HG03521 (cell line): ENCODE results near the gene CATSPER1.
"Not testable (repeated sequence)": the region's sequence is repeated elsewhere in the genome, so short reads cannot be mapped to it uniquely, and the experiment has no call there.

Source experiments
- ATAC-seq: cut with Tn5 transposase; IDR thresholded peaks from one replicate; pipeline ENCODE4 v1.9.1; 2021; ENCODE audit warnings: mild to moderate bottlenecking, moderate library complexity; ENCODE audit not compliant: unreplicated experiment

The CATSPER1 gene

DNA sequence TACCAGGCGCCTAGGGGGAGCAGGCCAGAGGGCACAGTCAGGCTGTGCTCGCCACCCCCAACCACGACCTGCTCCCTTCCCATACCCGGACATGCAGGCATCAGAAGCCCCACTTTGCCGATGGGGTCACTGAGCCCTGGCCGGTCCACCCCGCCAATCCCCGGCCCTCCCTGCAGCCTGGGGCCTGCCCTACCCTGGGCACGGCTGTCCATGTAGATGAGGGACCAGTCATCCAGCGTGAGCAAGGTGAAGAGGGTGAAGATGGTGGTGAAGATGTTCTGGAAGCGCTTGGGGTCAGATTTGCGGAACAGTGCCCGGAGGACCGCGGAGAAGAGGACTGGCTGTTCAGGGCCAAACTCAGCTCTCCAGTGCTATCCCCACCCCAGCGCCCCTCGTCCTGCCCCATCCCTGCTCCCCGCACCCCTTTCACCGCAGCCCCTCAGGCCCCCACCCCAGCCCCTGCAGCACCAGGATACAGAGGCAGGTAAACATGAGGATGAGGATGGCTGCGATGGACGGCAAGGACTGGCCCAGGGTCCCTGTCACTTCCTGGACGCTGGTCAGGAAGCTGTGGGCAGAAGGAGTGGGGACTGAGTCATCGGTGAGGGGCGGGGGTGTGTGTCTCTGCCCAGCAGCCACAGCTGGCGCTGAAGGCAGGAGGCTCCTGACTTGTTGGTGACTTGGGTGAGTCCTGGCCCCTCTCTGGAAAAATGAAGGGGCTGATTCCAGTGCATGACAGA lies 5.5 kb downstream of the CATSPER1 start:
- ATAC-seq = no peak

DNA sequence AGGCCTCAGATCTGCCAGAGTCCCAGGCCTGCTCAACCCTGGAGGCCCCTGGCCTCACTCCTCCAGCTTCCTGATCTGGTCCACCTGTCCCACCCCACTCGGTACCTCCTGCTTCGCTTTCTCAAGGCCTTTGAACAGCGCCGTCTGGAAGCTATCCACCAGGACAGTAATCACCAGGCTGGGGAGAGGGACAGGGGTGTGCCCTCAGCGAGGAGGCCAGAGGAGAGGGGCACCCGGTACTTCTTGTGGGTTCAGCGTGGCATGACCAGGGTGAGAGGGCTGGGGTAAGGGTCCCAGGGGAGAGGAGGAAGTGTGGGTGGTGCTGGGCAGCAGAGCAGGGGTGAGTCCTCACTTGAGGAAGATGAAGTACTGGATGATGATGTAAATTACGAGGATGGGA lies 6.1 kb downstream of the CATSPER1 start:
- ATAC-seq = no peak

DNA sequence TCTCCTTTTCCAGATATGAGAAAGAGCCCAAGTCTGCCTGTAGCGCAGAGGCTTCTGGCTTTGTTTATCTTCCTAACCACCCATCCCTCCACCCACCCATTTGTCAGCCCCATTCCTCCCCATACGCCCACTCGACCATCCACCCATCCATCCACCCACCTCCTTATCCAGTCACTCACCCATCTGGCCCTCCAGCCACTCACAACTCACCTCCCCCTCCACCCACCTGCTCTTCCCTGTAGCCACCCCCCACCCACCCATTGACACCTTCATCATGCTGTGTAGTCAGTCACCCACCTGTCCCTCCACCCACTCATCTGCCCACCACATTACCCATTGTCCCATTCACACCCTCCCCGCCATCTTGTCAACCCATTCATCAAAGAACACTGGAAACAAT lies 9.0 kb downstream of the CATSPER1 start:
- no peak for ATAC-seq

DNA sequence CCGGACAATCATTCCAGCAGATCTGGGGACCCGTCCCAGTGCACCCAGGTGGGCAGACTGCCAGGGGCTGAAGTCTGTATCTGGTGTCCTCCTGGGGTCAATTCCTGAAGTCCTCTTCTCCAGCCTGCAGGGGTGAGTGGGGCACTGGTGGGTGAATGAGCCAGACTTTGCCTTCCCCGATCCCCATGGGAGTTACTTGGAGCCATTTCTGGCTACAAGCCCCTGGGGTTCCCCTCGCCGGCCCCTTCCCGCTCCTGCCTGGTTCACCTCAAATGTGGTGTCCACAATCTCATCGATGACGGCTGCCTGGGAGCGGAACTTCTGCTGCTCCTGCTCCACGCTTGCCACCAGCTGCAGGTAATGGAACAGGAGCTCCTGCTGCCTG lies 9.5 kb downstream of the CATSPER1 start:
- ATAC-seq = no peak

DNA sequence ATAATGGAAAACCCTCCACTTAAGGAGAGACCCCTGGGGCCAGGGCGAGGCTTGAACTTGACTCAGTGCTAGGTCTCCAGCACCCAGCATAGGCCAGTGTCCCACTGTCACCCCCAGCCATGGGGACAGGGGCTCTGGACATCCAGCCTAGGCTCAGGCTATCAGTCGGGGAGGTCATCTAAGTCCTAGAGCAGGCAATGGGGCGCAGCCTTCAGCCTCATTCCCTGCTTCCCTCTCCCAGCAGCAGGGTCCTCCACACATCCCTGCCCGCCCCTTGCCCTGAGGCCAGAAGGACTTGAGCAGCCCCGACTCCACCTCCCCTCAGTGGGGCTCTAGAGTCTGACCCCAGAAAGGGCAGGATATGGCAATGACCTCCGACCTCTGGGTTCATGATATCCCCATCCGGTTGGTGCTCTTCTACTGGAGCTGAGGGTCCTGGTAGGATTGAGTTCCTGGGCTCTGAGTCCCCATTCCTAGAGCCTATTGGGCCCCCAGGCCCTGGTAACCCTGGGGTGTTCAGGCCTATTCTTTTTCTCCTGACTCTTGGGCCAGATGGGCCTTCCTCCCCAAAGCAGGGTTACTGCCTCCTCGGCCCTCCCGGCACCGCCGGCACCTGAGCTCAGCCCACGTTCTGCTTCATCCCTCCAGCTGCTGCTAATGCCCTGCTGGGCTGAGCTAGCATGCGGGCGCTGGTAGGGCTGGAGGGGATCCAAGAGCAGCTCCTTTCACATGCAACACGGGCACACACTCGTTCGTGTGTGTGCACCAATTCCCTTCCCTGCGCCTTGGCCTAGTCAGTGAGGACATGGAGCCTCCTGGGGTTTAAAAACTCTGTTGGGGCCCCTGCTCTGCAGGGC lies 10.1 kb downstream of the CATSPER1 start:
- no peak for ATAC-seq

- no peak for ATAC-seq
Measured at GRCh38 chr11:66015454-66015881, 10.8 kb downstream of the CATSPER1 start.

GRCh38 chr11:66014804-66015453 lies 11.3 kb downstream of the CATSPER1 start:
- no peak for ATAC-seq

GRCh38 chr11:66013762-66014100 lies 12.5 kb downstream of the CATSPER1 start:
- no peak for ATAC-seq

DNA sequence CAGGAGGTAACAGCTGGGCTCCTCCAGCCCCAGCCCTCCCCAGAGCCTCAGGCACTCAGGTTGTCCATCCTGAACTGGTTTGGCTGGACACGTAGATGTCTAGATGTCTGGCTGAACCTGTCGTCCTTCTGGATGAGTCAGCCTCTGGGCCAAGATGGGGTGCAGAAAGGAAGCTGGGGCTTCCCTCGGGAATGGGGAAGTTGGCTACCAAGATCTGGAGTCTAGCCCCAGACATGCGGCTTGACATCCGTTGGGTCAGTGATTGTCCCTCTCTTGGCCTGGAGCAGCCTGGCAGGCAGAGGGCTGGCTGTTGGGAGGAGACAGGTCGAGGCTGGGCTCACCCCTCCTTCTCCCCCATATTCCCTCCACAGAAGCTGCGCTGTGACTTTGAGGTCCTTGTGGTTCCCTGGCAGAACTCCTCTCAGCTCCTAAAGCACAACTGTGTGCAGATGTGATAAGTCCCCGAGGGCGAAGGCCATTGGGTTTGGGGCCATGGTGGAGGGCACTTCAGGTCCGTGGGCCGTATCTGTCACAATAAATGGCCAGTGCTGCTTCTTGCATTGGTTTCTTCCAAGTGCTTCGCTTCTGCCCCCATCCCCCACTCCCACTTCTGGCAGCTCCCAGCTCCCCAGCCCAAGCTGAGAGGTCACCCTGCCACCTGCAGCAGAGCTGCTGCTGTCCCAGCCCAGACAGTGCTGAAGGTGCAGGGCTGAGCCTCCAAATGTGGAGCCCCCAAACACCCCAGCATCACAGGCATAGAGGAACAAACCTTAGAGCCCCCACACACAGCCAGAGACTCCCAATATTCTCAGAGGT lies 13.1 kb downstream of the CATSPER1 start:
- ATAC-seq = no peak

- ATAC-seq = no peak
Measured at GRCh38 chr11:66012371-66012945, 13.8 kb downstream of the CATSPER1 start.

DNA sequence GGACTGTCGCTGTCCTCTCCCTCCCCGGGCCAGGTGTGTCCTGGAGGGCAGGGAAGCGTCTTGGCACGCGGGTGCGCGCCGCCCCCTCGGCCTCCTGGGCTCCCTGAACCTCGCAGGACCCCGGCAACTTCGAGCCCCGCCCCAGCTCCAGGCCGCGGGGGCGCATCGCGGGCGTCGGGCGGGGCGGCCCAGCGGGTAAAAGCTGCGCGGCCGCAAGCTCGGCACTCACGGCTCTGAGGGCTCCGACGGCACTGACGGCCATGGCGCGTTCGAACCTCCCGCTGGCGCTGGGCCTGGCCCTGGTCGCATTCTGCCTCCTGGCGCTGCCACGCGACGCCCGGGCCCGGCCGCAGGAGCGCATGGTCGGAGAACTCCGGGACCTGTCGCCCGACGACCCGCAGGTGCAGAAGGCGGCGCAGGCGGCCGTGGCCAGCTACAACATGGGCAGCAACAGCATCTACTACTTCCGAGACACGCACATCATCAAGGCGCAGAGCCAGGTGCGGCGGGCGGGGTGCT lies 14.4 kb downstream of the CATSPER1 start, which contains the start of gene CST6:
TSS of gene CST6 (plus strand) at position 224 of the 519 bp plus-strand sequence. CDS start at position 261, 37 bp downstream.
- no peak for ATAC-seq

DNA sequence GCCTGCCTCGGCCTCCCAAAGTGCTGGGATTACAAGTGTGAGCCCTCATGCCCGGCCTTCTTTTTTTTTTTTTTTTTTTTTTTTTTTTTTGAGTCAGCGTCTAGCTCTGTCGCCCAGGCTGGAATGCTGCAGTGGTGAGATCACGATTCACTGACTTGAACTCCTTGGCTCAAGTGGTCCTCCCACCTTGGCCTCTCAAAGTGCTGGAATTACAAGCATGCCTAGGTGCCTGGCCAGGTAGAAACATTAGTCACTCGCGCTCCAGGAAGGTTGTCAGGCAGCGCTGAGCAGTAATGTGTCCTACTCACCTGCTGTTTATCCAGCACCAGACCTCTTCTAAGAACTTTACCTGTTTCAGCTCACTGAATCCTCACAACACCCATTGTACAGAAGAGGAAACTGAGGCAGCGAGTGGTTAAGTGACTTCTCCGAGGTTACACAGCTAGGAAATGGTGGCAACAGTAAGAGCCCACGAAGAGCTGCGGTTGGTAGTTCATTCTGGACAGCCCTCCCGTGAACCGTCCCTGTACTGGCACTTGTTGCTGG lies 15.0 kb downstream of the CATSPER1 start:
- no peak for ATAC-seq

GRCh38 chr11:66010036-66010435 lies 16.2 kb downstream of the CATSPER1 start:
- not testable (repeated sequence) for ATAC-seq

DNA sequence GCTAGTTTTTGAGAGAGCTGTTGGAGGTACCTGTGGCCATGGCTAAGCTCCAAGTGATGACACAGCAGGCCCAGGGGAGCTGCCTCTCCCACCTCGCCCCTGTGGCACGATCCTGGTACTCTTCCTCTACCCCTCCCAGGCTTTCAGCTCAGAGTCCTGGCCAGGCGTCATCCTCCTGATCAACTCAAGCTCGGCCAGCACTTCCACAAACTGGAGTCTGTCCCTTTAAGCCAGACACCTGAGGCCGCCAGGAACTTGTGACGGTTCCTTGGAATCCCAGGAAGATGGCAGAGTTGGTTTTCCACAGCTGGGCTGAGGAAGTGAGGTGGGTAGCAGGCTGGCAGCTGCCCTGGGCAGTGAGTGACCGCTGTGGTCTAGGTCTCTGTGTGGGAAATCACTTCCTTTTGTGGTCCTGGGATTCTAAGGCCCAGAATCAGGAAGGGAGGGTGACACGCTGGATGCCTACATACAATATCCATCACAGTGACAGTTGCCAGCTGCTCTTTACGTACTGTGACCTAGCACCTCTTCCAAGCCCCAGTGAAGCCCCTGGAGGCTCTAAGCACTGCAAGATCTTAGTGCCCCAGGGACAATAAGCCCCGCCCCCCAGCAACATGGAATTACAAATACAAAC lies 17.7 kb downstream of the CATSPER1 start:
- no peak for ATAC-seq

DNA sequence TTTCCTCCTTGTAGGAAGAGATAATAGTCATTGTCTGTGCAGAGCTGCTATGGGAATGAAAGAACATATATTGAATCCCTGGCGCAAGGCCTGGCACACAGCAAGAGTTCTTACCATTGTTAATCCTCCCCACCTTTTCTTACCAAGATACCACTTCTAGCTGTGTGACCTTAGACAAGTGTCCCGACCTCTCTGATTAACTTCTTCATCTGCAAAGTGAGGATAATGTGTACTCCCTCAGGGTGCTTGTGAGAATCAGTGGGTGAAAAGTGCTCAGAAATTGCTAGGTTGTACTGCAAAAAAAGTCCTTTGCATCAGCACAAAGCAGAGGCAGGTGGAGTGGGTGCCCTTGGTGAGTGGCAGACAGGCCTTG lies 18.2 kb downstream of the CATSPER1 start:
- no peak for ATAC-seq

DNA sequence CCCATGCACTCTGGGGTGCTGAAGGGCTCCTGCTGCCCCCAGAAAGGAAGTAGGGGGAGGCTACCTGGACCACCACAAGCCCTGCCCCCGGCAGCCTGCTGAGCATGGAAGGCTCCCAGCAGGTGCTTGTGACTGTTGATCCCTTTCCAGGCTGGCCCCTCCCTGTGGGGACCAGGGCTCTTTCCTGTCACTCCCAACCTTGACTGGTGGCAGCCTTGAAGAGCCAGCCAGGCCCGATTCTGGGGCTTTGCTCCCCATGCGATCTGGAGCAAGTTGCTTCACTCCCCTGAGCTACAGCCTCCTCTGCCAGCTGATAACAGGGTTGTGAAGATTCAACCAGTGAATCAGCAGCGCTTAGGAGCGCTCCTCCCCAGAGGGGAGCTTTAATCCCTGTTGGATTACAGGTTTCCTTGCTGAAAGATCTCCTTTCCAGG lies 19.1 kb downstream of the CATSPER1 start:
- ATAC-seq = no peak

- ATAC-seq = no peak
Measured at GRCh38 chr11:66006891-66007176, 19.4 kb downstream of the CATSPER1 start.

GRCh38 chr11:66006134-66006890 lies 20.0 kb downstream of the CATSPER1 start:
- ATAC-seq = no peak

DNA sequence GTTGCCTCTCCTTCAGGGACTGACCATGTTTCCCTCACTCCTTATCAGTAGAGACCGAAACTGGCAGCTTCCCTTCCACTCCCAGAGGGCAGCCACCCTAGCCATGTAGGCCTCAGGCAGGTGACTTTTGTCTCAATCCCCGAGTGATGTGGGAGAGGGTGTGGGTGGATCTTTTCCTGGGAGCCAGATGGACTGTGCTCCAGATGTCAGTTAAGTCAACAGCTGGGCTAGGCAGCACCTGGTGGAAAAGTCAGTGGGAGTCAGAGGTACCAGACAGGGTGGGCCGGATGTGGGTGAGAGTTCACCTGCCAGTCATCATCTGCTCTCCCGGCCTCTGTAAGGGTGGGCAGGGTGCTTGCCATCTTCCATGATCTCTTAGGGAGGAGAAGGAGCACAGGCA lies 22.1 kb downstream of the CATSPER1 start:
- ATAC-seq = no peak
